Transverse colon (tissue), 4 donors: ENCODE data around the gene LANCL1.

Source experiments
- POLR2A ChIP-seq: fragments of 450-650 bp; IDR thresholded peaks from one replicate; pipeline ENCODE4 v1.6.1; 2016; ENCODE audit warnings: antibody characterized with exemption, mild to moderate bottlenecking, moderate library complexity
- POLR2AphosphoS5 ChIP-seq, 3 donors: sonication (generic); formaldehyde crosslinking; IDR thresholded peaks; one replicate each; pipeline ENCODE4 v1.6.1; 2016; ENCODE audit warnings: antibody characterized with exemption in 3 of 3
- TF ChIP-seq, protein P1 (sequence below), 5 experiments: fragments of 200-600 bp in 3 of 5; fragments of 450-650 bp in 2 of 5; sonication (generic) in 3 of 5; IDR thresholded peaks; 1 replicate in 2 of 5; 2 replicates in 3 of 5; pipeline ENCODE4 v1.5.1; 2016 to 2017; ENCODE audit warnings: antibody characterized with exemption in 5 of 5, inconsistent platforms in 3 of 5, mild to moderate bottlenecking in 2 of 5, moderate library complexity in 1 of 5

DNA sequence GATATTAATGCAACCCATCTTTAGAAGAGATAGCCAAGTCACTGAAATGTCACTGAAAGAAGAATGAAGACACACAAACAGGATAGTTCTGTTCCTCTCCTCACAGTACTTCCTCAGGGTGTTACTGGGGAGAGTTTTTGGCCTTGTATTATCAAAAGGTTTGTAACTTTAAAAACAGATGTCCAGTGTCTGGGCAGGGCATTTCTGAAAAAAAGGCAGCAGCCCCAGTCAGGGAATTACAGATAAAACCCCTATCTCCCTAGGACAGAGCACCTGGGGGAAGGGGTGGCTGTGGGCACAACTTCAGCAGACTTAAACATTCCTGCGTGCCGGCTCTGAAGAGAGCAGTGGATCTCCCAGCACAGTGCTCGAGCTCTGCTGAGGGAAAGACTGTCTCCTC is 30.8 kb downstream of the LANCL1 start:
- TF ChIP-seq POLR2AphosphoS5 (IDR thresholded peaks at IDR 0.05) (no peak), POLR2A (no peak)
- TF ChIP-seq, protein P1, sequence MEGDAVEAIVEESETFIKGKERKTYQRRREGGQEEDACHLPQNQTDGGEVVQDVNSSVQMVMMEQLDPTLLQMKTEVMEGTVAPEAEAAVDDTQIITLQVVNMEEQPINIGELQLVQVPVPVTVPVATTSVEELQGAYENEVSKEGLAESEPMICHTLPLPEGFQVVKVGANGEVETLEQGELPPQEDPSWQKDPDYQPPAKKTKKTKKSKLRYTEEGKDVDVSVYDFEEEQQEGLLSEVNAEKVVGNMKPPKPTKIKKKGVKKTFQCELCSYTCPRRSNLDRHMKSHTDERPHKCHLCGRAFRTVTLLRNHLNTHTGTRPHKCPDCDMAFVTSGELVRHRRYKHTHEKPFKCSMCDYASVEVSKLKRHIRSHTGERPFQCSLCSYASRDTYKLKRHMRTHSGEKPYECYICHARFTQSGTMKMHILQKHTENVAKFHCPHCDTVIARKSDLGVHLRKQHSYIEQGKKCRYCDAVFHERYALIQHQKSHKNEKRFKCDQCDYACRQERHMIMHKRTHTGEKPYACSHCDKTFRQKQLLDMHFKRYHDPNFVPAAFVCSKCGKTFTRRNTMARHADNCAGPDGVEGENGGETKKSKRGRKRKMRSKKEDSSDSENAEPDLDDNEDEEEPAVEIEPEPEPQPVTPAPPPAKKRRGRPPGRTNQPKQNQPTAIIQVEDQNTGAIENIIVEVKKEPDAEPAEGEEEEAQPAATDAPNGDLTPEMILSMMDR (IDR thresholded peaks at IDR 0.05), result no peak
